HG03558 (cell line): ENCODE results near the gene RTL10.
A peak's percentile ranks its signal among the peaks of the same experiment; 100 is the strongest.

Source experiments
- ATAC-seq: cut with Tn5 transposase; IDR thresholded peaks from one replicate; pipeline ENCODE4 v1.9.1; 2021; ENCODE audit warnings: moderate number of reproducible peaks; ENCODE audit not compliant: unreplicated experiment; ENCODE audit errors: extremely low read depth

RTL10 gene, protein sequence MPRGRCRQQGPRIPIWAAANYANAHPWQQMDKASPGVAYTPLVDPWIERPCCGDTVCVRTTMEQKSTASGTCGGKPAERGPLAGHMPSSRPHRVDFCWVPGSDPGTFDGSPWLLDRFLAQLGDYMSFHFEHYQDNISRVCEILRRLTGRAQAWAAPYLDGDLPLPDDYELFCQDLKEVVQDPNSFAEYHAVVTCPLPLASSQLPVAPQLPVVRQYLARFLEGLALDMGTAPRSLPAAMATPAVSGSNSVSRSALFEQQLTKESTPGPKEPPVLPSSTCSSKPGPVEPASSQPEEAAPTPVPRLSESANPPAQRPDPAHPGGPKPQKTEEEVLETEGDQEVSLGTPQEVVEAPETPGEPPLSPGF

DNA sequence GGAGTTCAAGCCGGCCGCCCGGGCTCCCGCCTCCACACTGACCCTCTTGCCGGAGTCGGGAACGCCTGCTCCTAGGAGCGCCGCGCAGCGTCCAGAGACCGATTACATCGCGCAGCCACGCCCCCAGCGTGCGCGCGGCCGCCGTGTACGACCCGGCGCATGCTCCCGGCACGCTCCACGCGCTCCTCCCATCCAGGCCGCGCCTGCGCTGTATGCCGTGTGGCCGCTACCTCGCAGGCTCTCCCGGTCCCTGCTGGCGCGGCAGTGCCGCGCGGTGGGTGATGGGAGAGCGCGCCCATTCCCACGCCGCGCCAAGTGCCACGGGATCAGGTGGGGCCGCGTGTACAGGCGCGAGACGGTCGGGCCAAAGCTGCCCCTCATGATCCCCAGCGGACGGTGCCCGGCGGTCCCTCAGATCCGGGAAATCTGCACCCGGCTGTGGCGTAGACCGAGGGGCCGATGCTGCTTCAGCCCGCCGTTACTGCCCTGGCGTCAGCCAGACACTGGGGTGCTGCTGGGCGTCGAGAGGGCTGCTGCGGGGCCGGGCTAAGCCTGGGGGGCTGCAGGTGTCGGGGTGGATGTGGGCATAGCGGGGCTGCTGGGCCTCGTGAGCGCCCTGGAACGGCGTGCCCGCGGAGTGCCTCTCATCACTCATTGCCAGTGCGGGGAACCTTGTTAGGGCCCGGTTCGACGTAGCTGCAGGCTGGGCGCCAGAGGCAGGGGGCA, at the start of gene RTL10, which contains the start of gene GNB1L:
Gene RTL10, minus strand, starts transcription at position 97 of the 726 bp plus-strand sequence. CDS start 2,613 bp downstream, outside the sequence.
Gene GNB1L, minus strand, starts transcription at position 97 of the 726 bp plus-strand sequence. CDS start 33,519 bp downstream, outside the sequence.
- peak; percentile 57 for ATAC-seq

DNA sequence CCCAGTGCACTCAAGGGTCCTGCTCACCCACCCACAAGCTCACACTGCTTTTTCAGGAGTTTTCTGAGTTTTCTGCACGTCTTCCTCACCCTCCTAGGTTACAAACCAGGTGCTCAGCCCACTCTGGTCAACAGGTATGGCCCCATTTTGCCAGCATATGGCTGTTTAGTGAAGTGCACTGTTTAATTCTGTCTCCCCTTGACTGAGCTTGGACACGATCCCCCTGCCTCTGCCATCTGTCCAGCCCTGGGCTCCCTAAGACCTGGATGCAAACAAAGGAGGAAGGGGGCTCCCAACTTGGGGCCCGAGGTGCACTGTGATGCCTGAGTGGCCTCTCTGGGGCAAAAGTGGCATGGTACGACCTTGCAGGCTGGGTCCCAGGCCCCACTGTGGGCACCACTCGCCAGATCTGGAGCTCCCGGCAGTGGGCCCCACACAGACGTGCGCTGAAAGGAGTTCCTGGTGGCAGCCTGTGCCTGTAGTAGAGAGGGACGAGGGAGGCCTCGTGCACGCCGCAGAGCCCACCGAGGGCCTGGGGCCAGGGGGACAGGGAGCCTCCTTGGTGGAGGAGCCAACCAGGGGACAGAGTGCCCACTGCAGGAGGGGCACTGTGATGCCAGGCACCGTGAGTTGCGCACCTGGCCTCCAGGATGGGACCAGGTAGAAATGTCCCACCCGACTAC, 49.6 kb upstream of the RTL10 start:
- ATAC-seq: no peak

- ATAC-seq: no peak
Observed at GRCh38 chr22:19903513-19903912, 48.8 kb upstream of the RTL10 start.

- no peak for ATAC-seq
Observed at GRCh38 chr22:19903031-19903430, 48.4 kb upstream of the RTL10 start.

DNA sequence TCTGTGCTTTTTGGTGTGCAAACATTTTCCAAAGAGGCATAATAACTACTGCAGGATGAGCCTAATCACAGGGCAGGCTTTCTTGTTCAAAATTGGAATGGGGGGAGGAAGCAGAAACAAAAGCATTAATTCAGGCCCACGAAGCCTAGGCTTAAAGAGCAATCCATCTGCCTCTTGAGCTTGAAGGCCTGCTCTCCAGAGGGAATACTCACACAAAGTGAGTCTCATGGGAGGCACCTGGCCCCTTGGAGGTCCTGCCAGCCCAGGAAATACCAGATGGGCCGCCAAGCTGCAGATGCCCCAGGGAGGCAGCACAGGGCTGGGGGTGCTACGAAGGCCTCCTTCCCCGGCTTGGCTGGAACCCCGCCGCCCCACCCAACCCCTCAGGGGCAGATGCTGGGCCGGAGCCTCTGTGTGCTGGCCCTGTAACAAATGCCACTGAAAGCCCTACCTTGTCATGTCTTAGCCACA, 47.6 kb upstream of the RTL10 start:
- ATAC-seq: no peak

DNA sequence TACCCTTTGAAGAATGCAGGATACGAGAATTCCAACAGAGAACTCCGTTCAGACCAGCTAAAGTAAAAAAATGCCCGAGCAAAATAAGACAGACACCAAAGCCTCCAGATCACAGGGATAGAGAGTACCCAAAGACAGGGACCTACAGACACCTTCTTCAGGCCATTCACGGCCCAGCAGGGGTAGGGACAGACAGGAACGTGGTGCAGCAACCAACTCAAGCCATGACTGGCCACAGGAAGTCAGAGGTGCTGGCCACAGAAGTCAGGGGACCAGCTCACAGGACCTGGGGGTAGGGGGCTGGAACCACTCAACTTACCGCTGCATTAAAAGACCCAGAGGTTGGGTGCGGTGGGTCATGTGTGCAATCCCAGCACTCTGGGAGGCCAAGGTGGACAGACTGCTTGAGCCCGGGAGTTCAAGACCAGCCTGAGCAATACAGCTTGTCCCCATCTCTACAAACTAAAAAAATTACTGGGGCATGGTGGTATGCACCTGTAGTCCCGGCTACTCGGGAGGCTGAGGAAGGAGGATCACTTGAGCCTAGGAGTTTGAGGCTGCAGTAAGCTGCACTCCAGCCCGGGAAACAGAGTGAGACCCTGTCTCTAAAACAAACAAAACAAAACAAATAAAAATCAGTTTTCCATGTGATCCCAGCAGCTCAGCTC, 47.0 kb upstream of the RTL10 start:
- ATAC-seq: no peak

GRCh38 chr22:19900707-19901436, 46.2 kb upstream of the RTL10 start:
- ATAC-seq: no peak

DNA sequence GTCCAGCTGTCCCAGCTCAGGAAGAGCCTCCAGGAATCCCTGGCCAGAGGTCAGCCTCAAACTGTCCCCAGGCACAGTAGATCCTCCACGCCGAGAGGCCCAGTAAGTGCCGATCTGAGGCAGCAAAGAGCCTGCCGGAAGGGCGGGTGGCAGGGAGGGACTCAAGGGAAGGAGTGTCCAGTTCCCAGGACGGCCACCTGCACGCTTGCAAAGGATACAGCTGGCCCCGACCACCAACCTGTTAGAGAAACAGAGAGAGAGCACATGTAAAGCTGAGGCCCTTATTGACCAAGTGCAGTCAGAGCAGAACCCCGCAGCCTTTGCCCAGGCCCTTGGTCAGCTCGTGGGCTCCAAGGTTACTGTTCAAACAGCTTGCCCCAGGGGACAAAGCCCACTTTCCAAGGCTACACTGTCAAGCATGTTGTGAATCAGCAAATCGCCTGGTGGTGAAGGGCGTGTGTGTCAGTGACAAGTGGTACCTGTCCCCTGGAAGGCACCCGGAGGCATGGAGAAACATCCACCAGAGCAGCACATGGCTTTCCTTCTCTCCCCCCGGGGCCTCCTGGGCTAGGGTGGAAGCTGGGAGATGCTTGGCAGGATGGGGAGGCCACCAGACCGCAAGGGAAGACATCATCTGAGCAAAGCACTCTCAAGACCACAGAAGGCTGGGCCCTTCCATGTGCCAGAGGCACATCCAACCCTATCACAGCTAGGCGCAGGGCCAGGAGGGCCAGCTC, 44.3 kb upstream of the RTL10 start:
- ATAC-seq: no peak

- ATAC-seq: no peak
Observed at GRCh38 chr22:19898145-19898544, 43.5 kb upstream of the RTL10 start.

GRCh38 chr22:19897726-19898125, 43.1 kb upstream of the RTL10 start:
- ATAC-seq: no peak

GRCh38 chr22:19896665-19897355, 42.1 kb upstream of the RTL10 start:
- no peak for ATAC-seq

DNA sequence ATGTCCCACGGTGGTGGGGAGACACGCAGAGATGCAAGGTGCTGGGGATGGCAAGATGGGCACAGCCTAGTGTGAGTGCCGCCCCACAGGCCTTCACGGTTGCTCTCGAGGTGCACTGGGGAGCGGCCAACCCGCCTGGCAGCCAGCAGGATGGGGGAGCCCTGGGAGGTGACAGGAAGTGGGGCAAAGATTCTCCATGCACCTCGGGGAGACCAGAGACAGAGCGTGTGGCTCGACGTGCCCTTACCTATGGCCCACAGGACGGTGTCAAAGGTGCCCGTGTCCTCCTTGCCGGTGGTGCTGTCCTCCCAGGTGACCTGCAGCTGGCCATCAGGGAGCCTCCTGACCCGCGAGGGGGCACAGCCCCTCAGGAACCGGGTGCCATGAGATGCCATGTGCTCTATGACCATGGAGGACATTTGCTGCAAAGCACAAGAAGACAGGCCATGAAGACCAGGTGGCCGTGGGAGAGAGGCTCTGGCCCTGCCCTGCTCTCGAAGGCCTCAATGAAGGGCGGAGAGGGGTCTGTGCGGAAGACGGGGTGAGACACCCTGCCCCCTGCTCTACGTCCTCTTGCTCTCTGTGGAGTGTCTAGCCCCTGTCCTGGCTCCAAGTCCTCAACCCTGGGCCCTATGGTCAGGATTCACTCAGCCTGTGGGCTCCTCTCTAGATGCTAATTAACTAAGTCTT, 40.6 kb upstream of the RTL10 start:
- no peak for ATAC-seq

- ATAC-seq: no peak
Observed at GRCh38 chr22:19893363-19893762, 38.7 kb upstream of the RTL10 start.

- ATAC-seq: no peak
Observed at GRCh38 chr22:19892925-19893324, 38.3 kb upstream of the RTL10 start.

DNA sequence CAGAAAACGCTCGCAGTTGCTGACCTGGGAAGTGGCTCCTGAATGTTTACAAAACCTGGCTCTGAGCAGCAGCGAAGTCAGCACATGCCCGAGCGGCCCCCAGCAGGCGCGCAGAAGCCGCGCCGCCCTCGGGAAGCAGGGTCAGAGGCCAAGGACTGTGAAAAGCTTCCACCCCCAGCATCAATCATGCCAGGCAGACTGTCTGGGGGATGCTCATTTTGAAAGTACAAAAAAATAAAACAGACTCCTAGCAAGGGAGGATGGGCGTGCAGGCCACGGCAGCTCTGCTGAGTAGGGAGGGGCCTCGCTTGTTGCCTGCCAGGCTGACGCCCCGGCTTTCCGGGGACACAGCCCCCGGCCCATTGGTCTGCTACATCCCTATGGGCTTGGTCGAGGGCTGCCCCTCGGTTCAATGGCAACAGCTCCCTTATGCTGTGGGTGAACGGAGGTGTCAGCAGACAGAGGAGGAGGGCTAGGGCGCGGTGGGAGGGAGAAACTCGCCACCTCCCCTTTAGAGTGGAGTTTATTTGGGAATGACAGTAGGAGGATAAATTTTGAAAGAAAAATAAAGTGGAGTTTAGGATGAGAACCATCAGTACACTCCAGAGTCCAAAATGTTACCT, 37.7 kb upstream of the RTL10 start:
- ATAC-seq: no peak

GRCh38 chr22:19891317-19892256, 36.9 kb upstream of the RTL10 start:
- ATAC-seq: no peak
